Measurements from ENCODE around the gene C5orf24. TPM values are rescaled to one million over a fixed set of nuclear protein-coding genes. Genes with fewer than 3 reads are reported as not detected.

The C5orf24 gene
- total RNA-seq, result 25.9 and 31.1 TPM in 2 replicates

GRCh38 chr5:134845852-134846640, at the start of gene C5orf24:
TSS of gene C5orf24 (plus strand) at chr5:134845968. CDS start at chr5:134854901, 8,933 bp downstream.

DNA sequence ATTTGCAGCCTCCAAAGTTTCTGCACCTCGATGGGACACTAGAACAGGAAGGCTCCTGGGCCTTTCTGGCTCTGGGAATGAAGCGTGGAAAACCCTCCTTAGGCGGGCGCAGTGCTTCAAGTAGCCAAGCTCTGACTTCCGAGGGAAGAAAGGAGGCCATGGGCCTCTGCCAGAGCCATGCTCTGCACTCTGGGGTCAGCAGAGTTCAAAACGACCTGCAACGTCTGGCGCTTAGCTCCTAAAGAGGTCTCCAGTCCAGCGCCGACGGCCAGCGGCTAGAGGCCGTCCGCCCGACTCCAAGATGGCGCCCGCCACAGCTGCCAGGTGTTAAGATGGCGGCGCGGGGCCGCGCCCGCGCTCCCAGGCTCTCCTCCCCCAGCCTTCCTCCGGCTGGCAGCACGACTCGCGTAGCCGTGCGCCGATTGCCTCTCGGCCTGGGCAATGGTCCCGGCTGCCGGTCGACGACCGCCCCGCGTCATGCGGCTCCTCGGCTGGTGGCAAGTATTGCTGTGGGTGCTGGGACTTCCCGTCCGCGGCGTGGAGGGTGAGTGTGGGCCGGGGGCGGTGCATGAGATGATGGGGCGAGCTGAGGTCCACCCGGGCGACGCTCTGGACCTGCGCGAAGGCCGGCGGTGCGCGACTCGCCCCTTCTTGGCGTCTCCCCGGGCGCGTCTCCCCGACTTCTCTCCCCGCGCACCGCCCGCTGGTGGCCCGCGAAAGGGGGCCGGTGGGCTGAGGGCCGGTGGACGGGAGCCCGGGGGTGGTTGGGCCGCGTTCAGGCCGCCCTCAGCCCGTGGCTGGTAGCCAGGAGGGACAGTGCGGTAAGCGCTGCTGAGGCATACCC, 28.4 kb downstream of the C5orf24 start, which contains the start of gene TXNDC15:
TSS of gene TXNDC15 (plus strand) at position 385 of the 844 bp plus-strand sequence. CDS start at position 442, 57 bp downstream.

DNA sequence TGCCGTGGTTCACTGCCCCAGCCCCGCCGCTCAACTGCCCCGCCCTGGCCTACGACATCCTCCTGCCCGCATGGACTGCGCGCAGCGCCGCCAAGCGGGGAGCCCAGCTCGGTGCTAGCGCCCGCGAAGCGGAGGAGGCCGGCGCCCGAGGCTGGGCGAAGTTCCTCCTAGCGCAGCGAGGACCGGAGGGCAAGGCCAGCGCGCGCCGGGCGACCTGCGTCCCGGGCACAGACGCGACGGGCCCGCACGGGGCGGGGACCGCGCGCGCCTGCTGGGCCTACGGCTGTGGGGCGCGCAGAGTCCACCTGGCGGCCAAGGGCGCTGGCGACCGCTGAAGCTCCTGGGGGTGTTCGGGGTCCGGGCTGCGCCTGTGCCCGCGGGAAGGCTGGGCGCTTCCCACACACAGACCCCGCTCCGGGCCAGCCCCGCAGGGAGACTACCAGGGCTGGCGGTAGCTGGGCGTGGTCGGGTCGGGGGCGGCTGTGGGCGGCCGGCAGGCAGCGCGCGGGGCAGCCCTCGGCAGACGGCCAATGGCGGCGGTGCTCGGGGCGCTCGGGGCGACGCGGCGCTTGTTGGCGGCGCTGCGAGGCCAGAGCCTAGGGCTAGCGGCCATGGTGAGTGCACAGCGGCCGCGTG, 59.0 kb downstream of the C5orf24 start, which contains the start of gene PCBD2:
TSS of gene PCBD2 (plus strand) at position 522 of the 636 bp plus-strand sequence. CDS start at position 531, 9 bp downstream.

Other genes starting within 250 kb of the C5orf24 start
- gene SAR1B, start 213.1 kb upstream of the C5orf24 start, total RNA-seq, result 29.1 TPM in 2 replicates
- gene SEC24A, start 197.2 kb upstream of the C5orf24 start, total RNA-seq, result 13.1 and 14.6 TPM in 2 replicates
- 32.9 and 34.8 TPM in 2 replicates for gene CAMLG, start 107.4 kb upstream of the C5orf24 start, total RNA-seq
- 14.4 and 15.1 TPM in 2 replicates for gene DDX46, start 87.2 kb upstream of the C5orf24 start, total RNA-seq
- 73.0 and 85.4 TPM in 2 replicates for gene TXNDC15, start 28.4 kb downstream of the C5orf24 start, total RNA-seq
- gene PCBD2, start 59.2 kb downstream of the C5orf24 start, total RNA-seq, result 3.4 and 5.0 TPM in 2 replicates
- gene CATSPER3, start 121.9 kb downstream of the C5orf24 start, total RNA-seq, result 0.17 and 0.30 TPM in 2 replicates
- 2.9 and 3.1 TPM in 2 replicates for gene PITX1, start 188.3 kb downstream of the C5orf24 start, total RNA-seq

Data from bronchus fibroblast of lung (primary cell).